Thyroid gland (tissue), 4 donors: Measurements from ENCODE around the gene DNER. TPM values are rescaled to one million over a fixed set of nuclear protein-coding genes. Genes with fewer than 3 reads are reported as not detected.

Experiments
- DNase-seq, 2 donors: peaks; one replicate each; pipeline ENCODE4 v3.0.0-alpha.2; 2019
- H3K27ac ChIP-seq, 3 donors: fragments of 200-600 bp; sonication (generic); 1 replicate in 2 of 3; 2 replicates in 1 of 3; pipeline ENCODE4 v1.5.1; 2016 to 2019; ENCODE audit warnings: mild to moderate bottlenecking in 1 of 3, moderate library complexity in 1 of 3
- H3K27me3 ChIP-seq: fragments of 200-600 bp; sonication (generic); one replicate; pipeline ENCODE4 v1.5.1; 2019
- H3K36me3 ChIP-seq, 2 donors: fragments of 200-600 bp; sonication (generic); one replicate each; pipeline ENCODE4 v1.5.1; 2016 to 2019
- H3K4me1 ChIP-seq, 2 donors: fragments of 200-600 bp; sonication (generic); one replicate each; pipeline ENCODE4 v1.5.1; 2017 to 2019
- H3K4me3 ChIP-seq, 3 donors: fragments of 200-600 bp; sonication (generic); replicated peaks in 1 of 3; 1 replicate in 2 of 3; 2 replicates in 1 of 3; pipeline ENCODE4 v1.5.1; 2016; ENCODE audit warnings: mild to moderate bottlenecking in 1 of 3
- H3K9me3 ChIP-seq: fragments of 200-600 bp; sonication (generic); one replicate; pipeline ENCODE4 v1.5.1; 2017
- POLR2A ChIP-seq, 2 donors: fragments of 450-650 bp; IDR thresholded peaks; one replicate each; pipeline ENCODE4 v1.6.1; 2017; ENCODE audit warnings: antibody characterized with exemption in 2 of 2, mild to moderate bottlenecking in 2 of 2, moderate library complexity in 1 of 2
- WGBS, 2 donors: methylation state at CpG; one replicate each; pipeline ENCODE4 v1.1.5; 2017; 5-methylcytosine and 5-hydroxymethylcytosine counted together
- intact Hi-C: fragments of 100-400 bp; cut with DNase I; formaldehyde crosslinking; loops from one replicate; pipeline ENCODE4 v1.15.1; 2023
- total RNA-seq, 4 donors: library from RNA; depleted of rRNA; stranded (reverse); fragments of >200 nt; gene quantifications; one replicate each; pipeline ENCODE4 v1.2.3, GENCODE V29; 2016
- TF ChIP-seq, protein P1 (sequence below), 6 experiments: fragments of 200-600 bp in 3 of 6; fragments of 450-650 bp in 3 of 6; sonication (generic) in 3 of 6; IDR thresholded peaks; one replicate each; pipeline ENCODE4 v1.5.1; 2016 to 2019; ENCODE audit warnings: antibody characterized with exemption in 6 of 6, mild to moderate bottlenecking in 2 of 6, inconsistent platforms in 1 of 6, moderate library complexity in 1 of 6

The DNER gene
- total RNA-seq, 4 donors from 2014 or later: 0.13 to 0.93 (median 0.42) TPM; not detected in 1

DNA sequence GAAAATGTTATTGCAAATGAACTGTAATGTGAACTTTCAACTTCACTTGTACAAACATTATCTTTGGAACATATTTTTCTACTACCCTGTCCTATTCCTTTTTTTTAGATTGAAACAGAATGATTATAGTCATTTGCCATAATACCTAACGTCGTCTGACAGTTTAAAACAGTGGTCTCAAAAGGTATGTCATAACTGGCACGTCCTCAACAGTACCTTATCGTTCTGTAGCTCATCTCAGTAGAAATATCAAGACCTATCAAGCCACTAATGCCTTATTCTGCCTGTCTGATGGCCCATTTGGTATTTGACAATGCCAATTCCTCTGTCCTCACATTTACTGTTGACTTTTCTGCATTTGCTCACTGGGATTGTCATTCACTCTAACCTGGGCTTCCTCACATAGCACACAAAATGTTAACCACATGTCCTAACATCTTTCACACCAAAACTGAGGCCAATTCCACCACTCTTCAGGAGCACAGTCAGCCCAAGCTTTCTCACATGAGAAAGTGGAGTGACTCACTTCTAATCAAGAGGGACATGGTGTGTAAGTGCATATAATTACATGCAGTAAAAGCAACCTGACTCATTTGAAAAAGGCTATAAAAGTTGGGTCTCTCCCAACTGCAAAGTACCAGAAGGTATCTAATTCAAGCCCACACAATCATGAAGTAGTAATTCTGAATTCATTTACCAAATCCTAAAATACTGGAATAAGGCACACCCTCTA is 34.8 kb downstream of the DNER start:
- no peak for DNase-seq
- Histone ChIP-seq H3K4me1 (no peaks in the 10 kb centered on the region), H3K27me3 (no peaks in the 10 kb centered on the region), H3K4me3 (no peak overlapping the region), H3K9me3 (no peaks in the 10 kb centered on the region), H3K27ac (no peak overlapping the region), H3K36me3 (no peaks in the 10 kb centered on the region)
- TF ChIP-seq POLR2A (IDR thresholded peaks at IDR 0.05): no peak
- TF ChIP-seq, protein P1, sequence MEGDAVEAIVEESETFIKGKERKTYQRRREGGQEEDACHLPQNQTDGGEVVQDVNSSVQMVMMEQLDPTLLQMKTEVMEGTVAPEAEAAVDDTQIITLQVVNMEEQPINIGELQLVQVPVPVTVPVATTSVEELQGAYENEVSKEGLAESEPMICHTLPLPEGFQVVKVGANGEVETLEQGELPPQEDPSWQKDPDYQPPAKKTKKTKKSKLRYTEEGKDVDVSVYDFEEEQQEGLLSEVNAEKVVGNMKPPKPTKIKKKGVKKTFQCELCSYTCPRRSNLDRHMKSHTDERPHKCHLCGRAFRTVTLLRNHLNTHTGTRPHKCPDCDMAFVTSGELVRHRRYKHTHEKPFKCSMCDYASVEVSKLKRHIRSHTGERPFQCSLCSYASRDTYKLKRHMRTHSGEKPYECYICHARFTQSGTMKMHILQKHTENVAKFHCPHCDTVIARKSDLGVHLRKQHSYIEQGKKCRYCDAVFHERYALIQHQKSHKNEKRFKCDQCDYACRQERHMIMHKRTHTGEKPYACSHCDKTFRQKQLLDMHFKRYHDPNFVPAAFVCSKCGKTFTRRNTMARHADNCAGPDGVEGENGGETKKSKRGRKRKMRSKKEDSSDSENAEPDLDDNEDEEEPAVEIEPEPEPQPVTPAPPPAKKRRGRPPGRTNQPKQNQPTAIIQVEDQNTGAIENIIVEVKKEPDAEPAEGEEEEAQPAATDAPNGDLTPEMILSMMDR (IDR thresholded peaks at IDR 0.05): no peak
- 80 to 88% methylated on average over 4 of the region's 4 CpGs for WGBS, 2 donors
- intact Hi-C loops: no loop called here

DNA sequence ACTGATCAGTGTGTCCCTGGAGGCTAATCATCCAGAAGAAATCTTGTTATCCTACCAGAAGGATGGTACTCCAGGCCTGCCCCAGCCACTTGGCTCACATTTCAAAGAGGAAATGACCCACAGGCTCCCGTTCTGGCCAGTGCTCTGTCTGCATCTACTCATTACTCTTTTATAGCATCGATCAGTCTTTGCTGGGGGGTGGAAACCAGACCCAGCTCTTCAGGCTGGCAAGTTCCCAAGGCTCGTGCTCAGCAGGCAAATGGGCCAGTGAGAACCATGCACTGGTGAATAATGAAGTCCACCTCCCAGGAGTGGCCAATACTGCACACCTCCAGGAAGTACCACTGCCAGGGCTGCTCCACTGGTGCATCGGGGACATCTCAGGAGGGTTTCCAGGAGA is 38.8 kb downstream of the DNER start:
- no peak overlapping the region for H3K27ac ChIP-seq
- no peaks in the 10 kb centered on the region for H3K27me3 ChIP-seq
- no peak overlapping the region for H3K4me3 ChIP-seq
- DNase-seq: no peak
- H3K36me3 ChIP-seq: no peaks in the 10 kb centered on the region
- WGBS, 2 donors: 22 to 38% methylated on average over 3 to 4 of the region's 4 CpGs
- TF ChIP-seq, protein P1 (IDR thresholded peaks at IDR 0.05): no peak
- TF ChIP-seq POLR2A (IDR thresholded peaks at IDR 0.05): no peak
- no peaks in the 10 kb centered on the region for H3K9me3 ChIP-seq
- no peaks in the 10 kb centered on the region for H3K4me1 ChIP-seq
- intact Hi-C loops: no loop called here

DNA sequence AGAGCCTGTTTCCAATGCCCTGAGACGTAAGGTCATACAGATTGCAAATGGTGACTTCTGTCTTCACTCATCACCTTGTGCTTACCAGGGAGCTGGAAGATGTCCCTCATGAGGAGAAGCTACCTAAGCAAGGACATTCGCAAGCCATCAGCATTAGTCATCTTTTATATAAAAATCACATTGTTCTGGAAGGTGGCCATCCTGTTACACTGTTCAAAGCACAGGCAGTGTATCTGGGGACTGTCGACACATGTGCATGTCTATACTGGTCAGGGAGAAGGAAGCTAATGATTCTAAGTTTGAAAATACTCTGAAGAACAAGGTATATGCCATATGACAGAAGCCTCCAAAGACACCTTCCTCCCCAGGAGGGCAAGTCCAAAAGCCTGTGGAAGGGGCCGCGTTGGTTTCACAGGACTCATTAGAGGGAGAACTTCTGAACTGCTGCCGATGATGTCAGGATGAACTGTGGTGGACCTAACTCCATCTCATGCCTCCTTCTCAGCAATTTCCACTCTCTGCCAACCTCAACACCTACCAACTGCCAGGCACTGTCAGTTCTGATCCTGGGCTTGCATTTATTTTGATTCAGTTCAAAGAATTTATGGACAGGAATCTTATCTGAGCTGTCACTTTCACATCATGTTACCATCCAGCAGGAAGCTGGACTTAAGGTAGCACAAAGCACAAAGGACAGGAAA is 39.4 kb downstream of the DNER start:
- H3K27ac ChIP-seq: no peak overlapping the region
- H3K9me3 ChIP-seq: no peaks in the 10 kb centered on the region
- no peaks in the 10 kb centered on the region for H3K36me3 ChIP-seq
- DNase-seq: no peak
- 89 to 90% methylated on average over 6 of the region's 6 CpGs for WGBS, 2 donors
- intact Hi-C loops: no loop called here
- no peak overlapping the region for H3K4me3 ChIP-seq
- TF ChIP-seq, protein P1 (IDR thresholded peaks at IDR 0.05): no peak
- TF ChIP-seq POLR2A (IDR thresholded peaks at IDR 0.05): no peak
- H3K27me3 ChIP-seq: no peaks in the 10 kb centered on the region
- no peaks in the 10 kb centered on the region for H3K4me1 ChIP-seq

DNA sequence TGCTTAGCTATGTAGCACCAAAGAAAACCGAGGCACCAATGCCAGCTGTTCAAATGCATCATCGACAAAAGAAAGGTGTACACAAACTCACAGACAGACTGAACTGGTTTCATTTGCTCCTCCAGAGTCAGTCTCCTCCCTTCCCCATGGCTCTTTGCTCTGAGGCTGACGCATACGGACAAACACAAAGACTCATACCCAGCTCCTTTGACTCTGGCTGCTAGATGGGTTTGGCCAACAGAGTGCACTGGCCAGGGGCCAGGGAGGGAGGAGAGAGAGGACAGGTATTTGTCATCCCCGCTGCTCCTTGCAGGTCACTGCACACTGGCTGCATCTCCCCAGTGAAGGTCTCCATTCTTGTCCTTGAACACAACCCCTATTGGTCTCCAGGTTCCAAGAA is 40.7 kb downstream of the DNER start:
- Histone ChIP-seq H3K36me3 (no peaks in the 10 kb centered on the region), H3K27me3 (no peaks in the 10 kb centered on the region), H3K4me3 (no peak overlapping the region), H3K9me3 (no peaks in the 10 kb centered on the region), H3K4me1 (no peaks in the 10 kb centered on the region), H3K27ac (no peak overlapping the region)
- TF ChIP-seq, protein P1 (IDR thresholded peaks at IDR 0.05): no peak
- no peak for TF ChIP-seq POLR2A (IDR thresholded peaks at IDR 0.05)
- 78 to 95% methylated on average over 5 of the region's 5 CpGs for WGBS, 2 donors
- intact Hi-C loops: no loop called here
- DNase-seq: no peak

DNA sequence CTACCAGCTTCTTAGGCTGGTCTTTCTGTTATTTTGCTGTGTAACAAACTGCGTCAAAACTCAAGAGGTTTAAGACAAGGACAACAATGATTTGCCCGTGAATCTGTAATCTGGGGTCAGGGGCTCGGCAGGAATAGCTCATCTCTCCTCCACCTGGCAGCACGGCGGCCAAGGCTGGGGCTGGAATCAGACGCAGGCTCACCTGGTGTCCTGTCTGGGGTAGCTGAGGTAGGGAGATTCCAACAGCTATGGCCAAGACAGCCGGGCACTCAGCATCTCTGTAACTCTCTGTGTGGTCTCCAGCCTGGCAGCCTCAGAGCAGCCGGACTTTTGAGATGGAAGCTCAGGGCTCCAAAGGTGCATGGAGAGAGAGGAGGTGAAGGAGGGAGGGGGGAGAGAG is 42.3 kb downstream of the DNER start:
- H3K4me3 ChIP-seq: no peak overlapping the region
- no peak overlapping the region for H3K27ac ChIP-seq
- TF ChIP-seq, protein P1 (IDR thresholded peaks at IDR 0.05): no peak
- TF ChIP-seq POLR2A (IDR thresholded peaks at IDR 0.05): no peak
- 61 to 62% methylated on average over 8 of the region's 8 CpGs for WGBS, 2 donors
- no peak for DNase-seq
- intact Hi-C loops: no loop called here
- H3K4me1 ChIP-seq: no peaks in the 10 kb centered on the region
- no peaks in the 10 kb centered on the region for H3K36me3 ChIP-seq
- H3K27me3 ChIP-seq: no peaks in the 10 kb centered on the region
- H3K9me3 ChIP-seq: no peaks in the 10 kb centered on the region
